NCI-H774 (cell line): ENCODE results near the gene NLRP8.
"Not testable (repeated sequence)": the region's sequence is repeated elsewhere in the genome, so short reads cannot be mapped to it uniquely, and the experiment has no call there.

Source experiments
- DNase-seq: peaks from one replicate; lab custom pipeline; 2025; lab: John Stamatoyannopoulos, UW

NLRP8 gene

GRCh38 chr19:55947532-55947931, at the start of gene NLRP8:
TSS of gene NLRP8 (plus strand) at chr19:55947832.
- DNase-seq: no peak

GRCh38 chr19:55898911-55899310, 48.7 kb upstream of the NLRP8 start:
- no peak for DNase-seq

- DNase-seq: no peak
These were observed 46.1 kb upstream of the NLRP8 start for GRCh38 chr19:55901369-55902079.

- DNase-seq: no peak
These were observed 45.4 kb upstream of the NLRP8 start for GRCh38 chr19:55902080-55902751.

- DNase-seq: no peak
These were observed 40.3 kb upstream of the NLRP8 start for GRCh38 chr19:55907286-55907685.

GRCh38 chr19:55907746-55908145, 39.9 kb upstream of the NLRP8 start:
- DNase-seq: no peak

- no peak for DNase-seq
These were observed 37.8 kb upstream of the NLRP8 start for GRCh38 chr19:55909801-55910200.

GRCh38 chr19:55912916-55913315, 34.7 kb upstream of the NLRP8 start:
- no peak for DNase-seq

- no peak for DNase-seq
These were observed 33.9 kb upstream of the NLRP8 start for GRCh38 chr19:55913643-55914268.

GRCh38 chr19:55923556-55923955, 24.1 kb upstream of the NLRP8 start:
- DNase-seq: no peak

- no peak for DNase-seq
These were observed 19.6 kb upstream of the NLRP8 start for GRCh38 chr19:55927991-55928390.

GRCh38 chr19:55929258-55929657, 18.4 kb upstream of the NLRP8 start:
- not testable (repeated sequence) for DNase-seq

- DNase-seq: no peak
These were observed 16.6 kb upstream of the NLRP8 start for GRCh38 chr19:55930996-55931515.

- no peak for DNase-seq
These were observed 15.7 kb upstream of the NLRP8 start, which contains the start of gene NLRP13 for GRCh38 chr19:55931936-55932386. TSS of gene NLRP13 (minus strand) at chr19:55932336. CDS start at chr19:55932311, 25 bp downstream.

- DNase-seq: no peak
These were observed 12.4 kb upstream of the NLRP8 start for GRCh38 chr19:55935206-55935605.

GRCh38 chr19:55939206-55939605, 8.4 kb upstream of the NLRP8 start:
- no peak for DNase-seq

GRCh38 chr19:55940306-55940705, 7.3 kb upstream of the NLRP8 start:
- DNase-seq: no peak

- not testable (repeated sequence) for DNase-seq
These were observed 2.9 kb downstream of the NLRP8 start for GRCh38 chr19:55950566-55950965.

GRCh38 chr19:55956431-55956830, 8.8 kb downstream of the NLRP8 start:
- no peak for DNase-seq

- DNase-seq: no peak
These were observed 10.7 kb downstream of the NLRP8 start for GRCh38 chr19:55958356-55958755.

GRCh38 chr19:55959996-55960675, 12.5 kb downstream of the NLRP8 start:
- no peak for DNase-seq

- no peak for DNase-seq
These were observed 14.6 kb downstream of the NLRP8 start for GRCh38 chr19:55962186-55962585.
